ENCODE measurements around the gene FRMD5.

Gene FRMD5

DNA sequence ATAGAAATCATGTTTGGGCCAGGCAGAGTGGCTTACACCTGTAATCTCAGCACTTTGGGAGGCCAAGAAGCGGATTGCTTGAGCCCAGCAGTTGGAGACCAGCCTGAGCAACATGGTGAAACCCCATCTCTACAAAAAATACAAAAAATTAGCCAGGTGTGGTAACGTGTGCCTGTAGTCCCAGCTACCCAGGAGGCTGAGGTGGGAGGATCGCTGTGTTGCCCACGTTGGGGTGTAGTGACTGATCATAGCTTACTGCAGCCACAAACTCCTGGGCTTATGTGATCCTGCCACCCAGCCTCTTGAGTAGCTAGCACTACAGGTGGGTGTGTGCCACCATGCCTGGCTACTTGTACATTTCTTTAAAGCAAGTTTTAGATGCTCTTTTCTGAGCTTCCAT, 254.0 kb downstream of the FRMD5 start:
- Histone ChIP-seq H3K9ac (ENCODE audit: insufficient read length) (no peak overlapping the region), H3K27ac (no peak overlapping the region)
- no peak for DNase-seq (ENCODE audit: low read depth, low spot score)

DNA sequence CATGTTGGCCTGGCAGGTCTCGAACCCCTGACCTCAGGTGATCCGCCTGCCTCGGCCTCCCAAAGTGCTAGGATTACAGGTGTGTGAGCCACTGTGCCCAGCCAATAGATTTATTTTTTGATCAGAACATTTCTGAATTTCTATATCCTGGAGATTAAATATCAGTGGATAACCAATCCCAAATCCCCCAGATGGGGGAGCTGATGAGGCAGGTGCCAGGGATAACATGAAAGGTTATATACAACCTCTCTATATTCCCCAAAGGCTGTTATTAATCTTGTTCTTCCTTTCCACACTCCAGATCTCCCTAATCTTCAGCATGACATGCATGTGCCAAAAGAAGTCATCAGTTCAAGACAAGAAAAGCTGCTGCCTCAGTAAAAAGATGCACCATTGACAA, 256.0 kb downstream of the FRMD5 start:
- no peaks in the 10 kb centered on the region for H3K9me3 ChIP-seq (ENCODE audit: low read depth, low read length)
- H3K36me3 ChIP-seq (ENCODE audit: insufficient read depth, low read length), result no peaks in the 10 kb centered on the region
- no peak for DNase-seq (ENCODE audit: low read depth, low spot score)
- TF ChIP-seq FOXP2 (optimal IDR thresholded peaks at IDR 0.05; ENCODE audit: control extremely low read depth, extremely low read length, insufficient read depth) (no peak), EZH2 (IDR thresholded peaks at IDR 0.05) (no peak), POLR2AphosphoS5 (IDR thresholded peaks at IDR 0.05; ENCODE audit: borderline replicate concordance, low read depth, low read length) (no peak)
- no peak overlapping the region for H3K9ac ChIP-seq (ENCODE audit: insufficient read length)
- H3K27ac ChIP-seq, result no peak overlapping the region
- no peak overlapping the region for H3K4me3 ChIP-seq

More for the DNA sequence above, 254.0 kb downstream of the FRMD5 start:
- TF ChIP-seq POLR2AphosphoS5 (IDR thresholded peaks at IDR 0.05; ENCODE audit: borderline replicate concordance, low read depth, low read length), result no peak
- TF ChIP-seq EZH2 (IDR thresholded peaks at IDR 0.05), result no peak
- no peak for TF ChIP-seq FOXP2 (optimal IDR thresholded peaks at IDR 0.05; ENCODE audit: control extremely low read depth, extremely low read length, insufficient read depth)
- Histone ChIP-seq H3K4me3 (no peak overlapping the region), H3K36me3 (ENCODE audit: insufficient read depth, low read length) (no peaks in the 10 kb centered on the region), H3K9me3 (ENCODE audit: low read depth, low read length) (no peaks in the 10 kb centered on the region)

DNA sequence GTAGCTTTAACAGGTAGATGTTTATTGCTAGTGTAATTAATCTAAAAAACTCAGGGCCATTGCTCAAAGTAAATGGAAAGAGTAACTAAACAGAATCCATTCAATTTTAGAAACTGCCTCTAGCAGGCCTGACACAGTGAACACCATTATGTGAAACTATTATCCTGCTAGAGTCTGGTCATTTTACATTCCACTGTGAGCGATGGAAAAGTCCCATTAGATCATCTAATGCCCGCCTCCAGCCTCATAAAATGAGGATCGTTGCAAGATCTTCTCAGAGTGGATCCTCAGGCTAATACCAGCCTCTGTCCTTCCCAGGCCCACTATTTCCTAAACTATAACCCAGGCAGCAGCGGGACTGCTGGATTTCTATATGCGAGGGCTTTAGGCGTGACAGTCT, 260.6 kb downstream of the FRMD5 start:
- no peak overlapping the region for H3K27ac ChIP-seq
- no peak for DNase-seq (ENCODE audit: low read depth, low spot score)
- TF ChIP-seq POLR2AphosphoS5 (IDR thresholded peaks at IDR 0.05; ENCODE audit: borderline replicate concordance, low read depth, low read length), result no peak
- TF ChIP-seq FOXP2 (optimal IDR thresholded peaks at IDR 0.05; ENCODE audit: control extremely low read depth, extremely low read length, insufficient read depth), result no peak
- no peak for TF ChIP-seq EZH2 (IDR thresholded peaks at IDR 0.05)
- no peaks in the 10 kb centered on the region for H3K9me3 ChIP-seq (ENCODE audit: low read depth, low read length)
- no peak overlapping the region for H3K9ac ChIP-seq (ENCODE audit: insufficient read length)
- H3K4me3 ChIP-seq, result no peak overlapping the region
- no peaks in the 10 kb centered on the region for H3K36me3 ChIP-seq (ENCODE audit: insufficient read depth, low read length)

DNA sequence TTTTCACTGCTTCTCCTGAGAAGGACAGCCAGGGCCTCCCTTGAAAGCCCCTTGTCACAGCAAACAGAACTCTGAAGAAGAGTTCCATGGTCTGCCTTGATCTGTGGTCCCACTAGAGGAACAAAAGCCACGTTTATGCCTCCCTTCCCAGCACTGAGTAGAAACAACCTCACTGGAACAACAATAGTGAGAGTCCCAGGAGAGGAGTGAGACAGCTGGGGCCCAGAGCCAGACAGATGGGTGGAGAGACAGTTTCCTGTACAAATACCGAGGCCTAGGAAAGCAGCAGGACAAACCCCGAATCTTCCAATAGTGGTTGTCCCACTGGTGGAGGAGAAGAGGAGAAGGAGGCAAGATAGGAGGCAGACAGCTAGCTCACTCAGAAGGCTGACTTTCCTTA, 262.2 kb downstream of the FRMD5 start:
- Histone ChIP-seq H3K27ac (no peak overlapping the region), H3K36me3 (ENCODE audit: insufficient read depth, low read length) (no peaks in the 10 kb centered on the region), H3K9ac (ENCODE audit: insufficient read length) (no peak overlapping the region), H3K4me3 (no peak overlapping the region), H3K9me3 (ENCODE audit: low read depth, low read length) (no peaks in the 10 kb centered on the region)
- no peak for TF ChIP-seq FOXP2 (optimal IDR thresholded peaks at IDR 0.05; ENCODE audit: control extremely low read depth, extremely low read length, insufficient read depth)
- no peak for TF ChIP-seq EZH2 (IDR thresholded peaks at IDR 0.05)
- no peak for TF ChIP-seq POLR2AphosphoS5 (IDR thresholded peaks at IDR 0.05; ENCODE audit: borderline replicate concordance, low read depth, low read length)
- no peak for DNase-seq (ENCODE audit: low read depth, low spot score)

DNA sequence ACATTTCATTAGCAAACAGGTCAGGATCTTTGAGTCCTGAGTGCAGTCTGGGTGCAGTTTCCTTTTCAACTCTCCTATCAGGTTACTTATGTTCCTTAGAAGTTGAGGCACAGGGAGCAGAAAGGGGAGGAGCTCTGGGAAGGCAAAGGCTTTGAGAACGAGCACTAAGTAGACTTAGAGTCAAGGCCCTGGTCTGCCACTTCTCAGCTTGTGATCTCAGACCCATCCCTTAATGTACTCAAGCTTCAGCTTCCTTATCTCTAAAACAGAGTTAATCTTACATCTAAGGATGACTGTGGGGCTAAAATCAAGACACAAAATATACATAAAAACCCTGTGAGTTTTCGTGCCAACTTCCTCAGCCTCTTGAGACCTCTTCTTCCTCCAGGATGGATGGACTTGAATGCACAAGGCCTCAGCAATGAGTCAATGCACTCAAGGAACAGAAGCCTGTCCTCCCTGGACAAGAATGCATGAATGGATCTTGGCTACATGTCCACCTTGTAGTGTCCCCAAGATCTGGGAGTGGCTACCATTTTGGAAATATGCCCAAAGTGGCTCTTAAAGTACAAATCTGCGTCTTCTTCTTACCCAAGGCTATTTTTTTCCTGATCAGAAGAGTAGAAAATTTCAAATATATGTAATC, 263.2 kb downstream of the FRMD5 start:
- DNase-seq (ENCODE audit: low read depth, low spot score), result no peak
- no peak for TF ChIP-seq EZH2 (IDR thresholded peaks at IDR 0.05)
- TF ChIP-seq FOXP2 (optimal IDR thresholded peaks at IDR 0.05; ENCODE audit: control extremely low read depth, extremely low read length, insufficient read depth), result no peak
- TF ChIP-seq POLR2AphosphoS5 (IDR thresholded peaks at IDR 0.05; ENCODE audit: borderline replicate concordance, low read depth, low read length), result no peak
- H3K36me3 ChIP-seq (ENCODE audit: insufficient read depth, low read length), result no peaks in the 10 kb centered on the region
- no peak overlapping the region for H3K9ac ChIP-seq (ENCODE audit: insufficient read length)
- H3K27ac ChIP-seq, result no peak overlapping the region
- H3K9me3 ChIP-seq (ENCODE audit: low read depth, low read length), result no peaks in the 10 kb centered on the region
- H3K4me3 ChIP-seq, result no peak overlapping the region

DNA sequence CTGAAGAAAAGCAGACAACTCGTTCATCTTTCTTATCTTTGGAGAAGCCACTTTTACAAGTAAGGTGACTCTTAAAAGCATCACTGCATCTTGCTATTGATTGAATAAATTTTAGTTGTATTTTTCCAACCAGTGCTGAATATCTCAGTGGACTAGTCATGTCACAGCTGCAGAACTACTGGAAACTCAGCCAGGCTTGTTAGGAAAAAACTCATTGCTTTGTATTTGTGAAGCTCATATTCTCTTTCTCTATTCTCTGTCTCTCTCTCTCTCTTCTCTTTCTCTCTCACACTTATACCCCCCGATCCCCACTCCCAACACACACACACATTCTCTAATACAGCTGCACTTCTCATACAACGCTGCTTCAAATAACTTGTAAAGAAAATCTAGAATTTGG, 264.0 kb downstream of the FRMD5 start:
- H3K36me3 ChIP-seq (ENCODE audit: insufficient read depth, low read length), result no peaks in the 10 kb centered on the region
- H3K9ac ChIP-seq (ENCODE audit: insufficient read length), result no peak overlapping the region
- no peak overlapping the region for H3K27ac ChIP-seq
- H3K4me3 ChIP-seq, result no peak overlapping the region
- no peaks in the 10 kb centered on the region for H3K9me3 ChIP-seq (ENCODE audit: low read depth, low read length)
- no peak for TF ChIP-seq FOXP2 (optimal IDR thresholded peaks at IDR 0.05; ENCODE audit: control extremely low read depth, extremely low read length, insufficient read depth)
- no peak for TF ChIP-seq EZH2 (IDR thresholded peaks at IDR 0.05)
- no peak for TF ChIP-seq POLR2AphosphoS5 (IDR thresholded peaks at IDR 0.05; ENCODE audit: borderline replicate concordance, low read depth, low read length)
- no peak for DNase-seq (ENCODE audit: low read depth, low spot score)

DNA sequence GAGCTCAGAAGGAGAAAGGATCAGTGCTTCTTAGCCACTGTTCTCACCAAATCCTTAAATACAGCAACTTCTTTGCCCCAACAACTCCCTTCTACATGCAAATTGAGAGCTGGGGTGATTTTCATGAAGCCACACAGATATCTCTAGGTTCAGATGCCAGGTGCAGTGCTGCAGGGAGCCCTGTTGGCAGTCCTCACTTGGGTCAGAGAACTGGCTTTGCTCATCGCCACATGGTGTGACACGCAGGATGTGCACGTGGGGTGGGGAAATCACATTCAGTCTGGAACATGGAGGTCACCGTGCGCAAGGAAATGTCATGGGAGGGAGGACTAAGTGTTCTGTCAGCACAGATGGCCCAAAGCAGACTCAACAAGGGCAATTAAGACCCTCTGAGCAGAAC, 264.5 kb downstream of the FRMD5 start:
- Histone ChIP-seq H3K9ac (ENCODE audit: insufficient read length) (no peak overlapping the region), H3K27ac (peak overlapping the region; percentile 71), H3K9me3 (ENCODE audit: low read depth, low read length) (no peaks in the 10 kb centered on the region), H3K4me3 (no peak overlapping the region), H3K36me3 (ENCODE audit: insufficient read depth, low read length) (no peaks in the 10 kb centered on the region)
- no peak for DNase-seq (ENCODE audit: low read depth, low spot score)
- TF ChIP-seq EZH2 (IDR thresholded peaks at IDR 0.05) (no peak), FOXP2 (optimal IDR thresholded peaks at IDR 0.05; ENCODE audit: control extremely low read depth, extremely low read length, insufficient read depth) (no peak), POLR2AphosphoS5 (IDR thresholded peaks at IDR 0.05; ENCODE audit: borderline replicate concordance, low read depth, low read length) (no peak)

DNA sequence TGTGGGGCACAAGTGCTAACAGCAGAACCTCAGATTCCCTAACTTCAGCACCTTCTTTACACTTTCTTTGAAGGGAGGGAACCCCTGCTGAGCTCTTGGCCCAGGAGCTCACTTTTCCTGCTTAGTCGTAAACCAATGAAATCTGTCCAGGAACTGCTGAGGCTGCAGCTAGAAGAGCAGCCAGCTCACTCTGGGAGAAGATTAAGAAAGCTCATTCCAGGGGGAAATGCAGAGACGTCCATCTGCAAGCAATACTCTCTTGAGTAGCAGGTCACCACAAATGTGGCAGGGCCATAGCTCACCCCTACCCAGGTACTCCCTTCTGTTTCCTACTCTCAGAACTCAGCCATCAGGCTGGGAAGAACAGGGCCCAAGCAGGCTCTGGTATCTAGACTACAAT, 265.0 kb downstream of the FRMD5 start:
- no peaks in the 10 kb centered on the region for H3K9me3 ChIP-seq (ENCODE audit: low read depth, low read length)
- DNase-seq (ENCODE audit: low read depth, low spot score), result peak; percentile 37
- no peaks in the 10 kb centered on the region for H3K36me3 ChIP-seq (ENCODE audit: insufficient read depth, low read length)
- no peak overlapping the region for H3K9ac ChIP-seq (ENCODE audit: insufficient read length)
- TF ChIP-seq POLR2AphosphoS5 (IDR thresholded peaks at IDR 0.05; ENCODE audit: borderline replicate concordance, low read depth, low read length), result peak; percentile 54
- no peak for TF ChIP-seq FOXP2 (optimal IDR thresholded peaks at IDR 0.05; ENCODE audit: control extremely low read depth, extremely low read length, insufficient read depth)
- H3K27ac ChIP-seq, result peak overlapping the region; percentile 71
- peak overlapping the region; percentile 53 for H3K4me3 ChIP-seq

DNA sequence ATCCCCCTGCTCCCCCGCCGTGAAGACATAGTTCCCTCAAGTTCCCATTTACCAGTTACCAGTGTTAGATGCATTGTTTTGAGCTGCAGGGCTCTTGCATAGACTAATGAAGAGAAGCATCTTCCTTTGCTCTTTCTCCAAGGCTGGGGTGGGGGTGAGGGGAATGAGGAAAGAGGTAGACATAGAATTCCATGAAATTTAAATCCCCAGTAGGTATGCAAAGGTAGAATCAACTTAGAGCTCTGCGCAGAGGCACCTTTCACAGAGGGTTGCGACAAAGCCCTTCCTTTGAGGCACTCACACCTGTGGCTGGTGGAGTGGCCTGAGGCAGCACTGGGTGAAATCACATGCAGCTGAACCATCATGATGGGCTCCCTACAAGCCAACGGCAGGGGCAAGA, 266.9 kb downstream of the FRMD5 start:
- Histone ChIP-seq H3K9me3 (ENCODE audit: low read depth, low read length) (no peaks in the 10 kb centered on the region), H3K9ac (ENCODE audit: insufficient read length) (no peak overlapping the region), H3K4me3 (no peak overlapping the region), H3K27ac (no peak overlapping the region), H3K36me3 (ENCODE audit: insufficient read depth, low read length) (no peaks in the 10 kb centered on the region)
- TF ChIP-seq EZH2 (IDR thresholded peaks at IDR 0.05) (no peak), FOXP2 (optimal IDR thresholded peaks at IDR 0.05; ENCODE audit: control extremely low read depth, extremely low read length, insufficient read depth) (no peak), POLR2AphosphoS5 (IDR thresholded peaks at IDR 0.05; ENCODE audit: borderline replicate concordance, low read depth, low read length) (no peak)
- DNase-seq (ENCODE audit: low read depth, low spot score), result no peak
